ENCODE data around the gene SFT2D1.
"Not testable (repeated sequence)": the region's sequence is repeated elsewhere in the genome, so short reads cannot be mapped to it uniquely, and the experiment has no call there.

Gene SFT2D1

GRCh38 chr6:166342349-166343149 is at the start of gene SFT2D1:
TSS of gene SFT2D1 (minus strand) at chr6:166342545. CDS start at chr6:166342481, 64 bp downstream.
- DNase-seq (ENCODE audit: low read depth, low spot score) = peak; percentile 54

GRCh38 chr6:166389119-166389518 is 46.8 kb upstream of the SFT2D1 start:
- DNase-seq (ENCODE audit: low read depth, low spot score) = no peak

GRCh38 chr6:166388290-166389004 is 46.1 kb upstream of the SFT2D1 start:
- DNase-seq (ENCODE audit: low read depth, low spot score) = no peak

GRCh38 chr6:166387642-166388289 is 45.4 kb upstream of the SFT2D1 start:
- no peak for DNase-seq (ENCODE audit: low read depth, low spot score)

- DNase-seq (ENCODE audit: low read depth, low spot score) = not testable (repeated sequence)
Observed at GRCh38 chr6:166387098-166387497, 44.8 kb upstream of the SFT2D1 start.

- DNase-seq (ENCODE audit: low read depth, low spot score) = no peak
Observed at GRCh38 chr6:166386111-166386510, 43.8 kb upstream of the SFT2D1 start.

- DNase-seq (ENCODE audit: low read depth, low spot score) = not testable (repeated sequence)
Observed at GRCh38 chr6:166383802-166384363, 41.5 kb upstream of the SFT2D1 start.

- DNase-seq (ENCODE audit: low read depth, low spot score) = peak; percentile 86
Observed at GRCh38 chr6:166382933-166383801, 40.8 kb upstream of the SFT2D1 start, which contains the start of gene MPC1. TSS of gene MPC1 (minus strand) at chr6:166382940. CDS start at chr6:166382876, 64 bp downstream.

GRCh38 chr6:166382500-166382932 is 40.2 kb upstream of the SFT2D1 start:
- DNase-seq (ENCODE audit: low read depth, low spot score) = no peak

GRCh38 chr6:166381733-166382499 is 39.6 kb upstream of the SFT2D1 start:
- DNase-seq (ENCODE audit: low read depth, low spot score) = peak; percentile 31

GRCh38 chr6:166381381-166381732 is 39.0 kb upstream of the SFT2D1 start:
- DNase-seq (ENCODE audit: low read depth, low spot score) = no peak

- DNase-seq (ENCODE audit: low read depth, low spot score) = no peak
Observed at GRCh38 chr6:166379800-166380199, 37.5 kb upstream of the SFT2D1 start.

- DNase-seq (ENCODE audit: low read depth, low spot score) = no peak
Observed at GRCh38 chr6:166379103-166379586, 36.8 kb upstream of the SFT2D1 start.

- DNase-seq (ENCODE audit: low read depth, low spot score) = no peak
Observed at GRCh38 chr6:166377721-166378120, 35.4 kb upstream of the SFT2D1 start.

- no peak for DNase-seq (ENCODE audit: low read depth, low spot score)
Observed at GRCh38 chr6:166375013-166375412, 32.7 kb upstream of the SFT2D1 start.

- no peak for DNase-seq (ENCODE audit: low read depth, low spot score)
Observed at GRCh38 chr6:166370489-166370888, 28.1 kb upstream of the SFT2D1 start.

- DNase-seq (ENCODE audit: low read depth, low spot score) = no peak
Observed at GRCh38 chr6:166369782-166370181, 27.4 kb upstream of the SFT2D1 start.

- no peak for DNase-seq (ENCODE audit: low read depth, low spot score)
Observed at GRCh38 chr6:166366921-166367320, 24.6 kb upstream of the SFT2D1 start.

GRCh38 chr6:166365806-166366205 is 23.5 kb upstream of the SFT2D1 start:
- DNase-seq (ENCODE audit: low read depth, low spot score) = no peak

GRCh38 chr6:166365221-166365620 is 22.9 kb upstream of the SFT2D1 start:
- no peak for DNase-seq (ENCODE audit: low read depth, low spot score)

Data from activated CD4-positive, CD25-positive, alpha-beta regulatory T cell treated with anti-CD3 and anti-CD28 coated beads, Interleukin-2, amount 50 U/mL, for 16 hours (primary cell).